Heart right ventricle (tissue), 16 donors: ENCODE results near the gene NATD1. TPM values are rescaled to one million over a fixed set of nuclear protein-coding genes. Genes with fewer than 3 reads are reported as not detected.

ENCODE experiments used
- ATAC-seq, 8 donors: fragments of 200-7000 bp; cut with Tn5 transposase; one replicate each; pipeline ENCODE4 v1.9.1; 2020; ENCODE audit warnings: mild to moderate bottlenecking in 8 of 8, moderate library complexity in 8 of 8, moderate number of reproducible peaks in 1 of 8
- DNase-seq, 2 donors: peaks; one replicate each; pipeline ENCODE4 v3.0.0-alpha.2; 2020
- H3K27ac ChIP-seq, 10 donors: fragments of 200-600 bp; sonication (generic) in 2 of 10; one replicate each; pipeline versions ENCODE4 v1.5.0 to v1.8.0; 2020 to 2022; ENCODE audit warnings: mild to moderate bottlenecking in 3 of 10
- H3K27me3 ChIP-seq, 7 donors: fragments of 200-600 bp; one replicate each; pipeline ENCODE4 v1.8.0; 2021 to 2022; ENCODE audit warnings: mild to moderate bottlenecking in 2 of 7
- H3K36me3 ChIP-seq, 9 donors: fragments of 200-600 bp; sonication (generic) in 1 of 9; one replicate each; pipeline versions ENCODE4 v1.5.0 to v1.8.0; 2020 to 2022; ENCODE audit warnings: mild to moderate bottlenecking in 2 of 9
- H3K4me1 ChIP-seq, 9 donors: fragments of 200-600 bp; sonication (generic) in 1 of 9; one replicate each; pipeline versions ENCODE4 v1.5.0 to v1.8.0; 2020 to 2022; ENCODE audit warnings: mild to moderate bottlenecking in 4 of 9
- H3K4me3 ChIP-seq, 10 donors: fragments of 200-600 bp; sonication (generic) in 2 of 10; one replicate each; pipeline versions ENCODE4 v1.5.0 to v1.8.0; 2020 to 2022; ENCODE audit warnings: mild to moderate bottlenecking in 7 of 10, moderate library complexity in 2 of 10
- H3K9me3 ChIP-seq, 11 donors: fragments of 200-600 bp in 10 of 11; sonication (generic) in 2 of 11; one replicate each; pipeline versions ENCODE4 v1.5.0 to v1.8.0; 2013 to 2022; ENCODE audit warnings: mild to moderate bottlenecking in 2 of 11, control low read depth in 1 of 11, moderate library complexity in 1 of 11
- WGBS, 2 donors: extraction: QIAGEN DNeasy Blood & Tissue Kit; methylation state at CpG; one replicate each; pipeline ENCODE4 v1.1.7; 2013; ENCODE audit warnings: inconsistent platforms in 1 of 2; 5-methylcytosine and 5-hydroxymethylcytosine counted together
- intact Hi-C, 10 donors: fragments of 100-400 bp; cut with DNase I; formaldehyde crosslinking; loops; one replicate each; pipeline versions ENCODE4 v1.11.1 to v1.14.2; 2022
- long read RNA-seq, 3 donors: library from polyadenylated mRNA; unstranded; transcript quantifications; one replicate each; pipeline ENCODE4 v2.0.0, GENCODE V29; 2020 to 2021
- polyA plus RNA-seq, 2 donors: library from polyadenylated mRNA; stranded (reverse); fragments of 200-250 nt; gene quantifications; one replicate each; pipeline ENCODE4 v1.2.3, GENCODE V29; 2013
- total RNA-seq, 10 donors: library from RNA; stranded (reverse); fragmentation: NEBNext Ultra II Directional in 3 of 10; extraction: Animal tissue kit (Norgen Biotek cat#: 25700) in 3 of 10; gene quantifications; one replicate each; pipeline versions ENCODE4 v1.2.1 to v1.2.4, GENCODE V29; 2021 to 2023
- TF ChIP-seq, protein P1 (sequence below), 9 donors: fragments of 200-600 bp; sonication (generic) in 2 of 9; IDR thresholded peaks; one replicate each; pipeline versions ENCODE4 v1.5.0 to v1.8.0; 2021 to 2022; ENCODE audit warnings: antibody characterized with exemption in 9 of 9, mild to moderate bottlenecking in 5 of 9, moderate library complexity in 1 of 9
- donor health status: Arrhythmogenic right ventricular cardiomyopathy.
- donor health status: ischemic (EF 13 %, LVEDD 7.1; RV severe dilation, severe dysfunction).
- donor health status: healthy with polysubstance abuse.
- donor health status: DM: no; HTN: yes; CAD: no.
- donor health status: DM: no; HTN: no; CAD: no.
- donor health status: ischemic (EF 25% LVEDD 6.9; RV normal size, moderate dysfunction).
- donor health status: ischemic (EF 25% LVEDD 5.7; RV mildly dilated, moderate dysfunction).
- donor health status: healthy.
- donor health status: DM: yes; HTN: yes; CAD: no.
- donor health status: Ischemic cardiomyopathy.
- donor health status: ischemic (EF 35%, LVEDD 5.7; RV mildly dilated, moderate dysfunction).
- donor health status: nonischemic (EF 11% LVEDD 7.7; RV severe dilation, severe dysfunction).
- donor health status: DM: yes; HTN: yes; CAD: no.
- donor health status: PGD.
- donor health status: ischemic (EF 29% LVEDD 5.4; RV normal size, mild dysfunction).
- donor health status: nonischemic (EF 23%, LVEDD 6.1; RV moderate dilation, normal function).

Gene NATD1, protein sequence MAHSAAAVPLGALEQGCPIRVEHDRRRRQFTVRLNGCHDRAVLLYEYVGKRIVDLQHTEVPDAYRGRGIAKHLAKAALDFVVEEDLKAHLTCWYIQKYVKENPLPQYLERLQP
- 10 to 100 TPM; 11.9 to 23.1 (median 19.6) TPM for total RNA-seq
- polyA plus RNA-seq = 1 to 10 TPM; 3.1 to 4.0 TPM
- long read RNA-seq, donor 1, full-length matches to known transcripts = 1 of 36 reads
- long read RNA-seq, donor 1, partial matches to known transcripts = 0 of 36 reads
- long read RNA-seq, donor 1, other reads (novel, unspliced or antisense) = 35 of 36 reads
- long read RNA-seq, donor 2, full-length matches to known transcripts = 1 of 36 reads
- long read RNA-seq, donor 2, partial matches to known transcripts = 35 of 36 reads
- long read RNA-seq, donor 2, other reads (novel, unspliced or antisense) = 0 of 36 reads
- long read RNA-seq, donor 3, full-length matches to known transcripts = 1 of 54 reads
- long read RNA-seq, donor 3, partial matches to known transcripts = 0 of 54 reads
- long read RNA-seq, donor 3, other reads (novel, unspliced or antisense) = 53 of 54 reads

DNA sequence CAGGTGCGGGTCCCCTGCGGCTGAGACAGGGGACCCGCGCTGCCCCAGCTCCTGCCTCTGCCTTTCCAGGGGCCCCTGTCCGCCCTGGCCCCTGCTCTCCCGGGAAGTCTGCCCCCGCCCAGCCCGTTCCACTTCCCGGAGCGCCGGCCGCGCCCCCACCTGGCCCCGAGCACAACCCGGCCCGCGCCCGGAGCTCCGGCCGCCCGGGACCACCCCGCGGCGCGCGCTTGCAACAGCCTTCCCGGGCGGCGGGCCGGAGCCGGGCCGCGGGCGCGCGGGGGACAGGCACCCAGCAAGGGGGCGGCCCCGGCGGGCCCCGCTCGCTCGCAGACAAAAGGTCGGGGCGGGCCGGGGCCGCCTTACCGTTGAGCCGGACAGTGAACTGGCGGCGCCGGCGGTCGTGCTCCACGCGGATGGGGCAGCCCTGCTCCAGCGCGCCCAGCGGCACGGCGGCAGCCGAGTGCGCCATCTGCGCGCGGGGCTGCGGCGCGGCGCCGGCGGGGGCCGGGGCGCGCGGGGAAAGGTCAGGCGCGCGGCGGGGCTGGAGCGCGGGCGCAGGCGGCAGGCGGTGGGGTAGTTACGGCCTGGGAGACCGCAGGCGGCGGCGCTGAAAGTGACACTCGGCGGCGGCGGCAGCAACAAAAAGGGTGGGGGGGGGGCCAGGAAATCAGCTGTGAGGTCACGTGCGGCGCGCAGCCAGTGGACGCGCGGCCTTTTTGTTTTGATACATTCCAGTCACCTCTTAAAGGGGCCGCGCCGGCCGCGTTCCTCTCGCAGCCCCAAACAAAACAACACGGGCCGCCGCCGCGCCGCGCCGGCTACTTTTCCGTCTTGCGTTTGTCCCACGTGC is at the start of gene NATD1:
TSS of gene NATD1 (minus strand) at position 615 of the 850 bp plus-strand sequence. CDS start at position 469, 146 bp downstream.
- intact Hi-C loops = loop anchor here in 2 of 10 donors (2.0 to 10.0 kb wide), 3 partner anchors 38 to 208 kb away; partner anchors contain the start of genes TMEM11 (in 2 of the 2) and USP22 (in 1 of the 2)
- Histone ChIP-seq H3K27me3 (no peaks in the 10 kb centered on the region), H3K4me1 (peaks cover 0 to 54% (median 37%) of the 10 kb centered on the region in 9 donors), H3K27ac (peak within 1 kb of the TSS; percentile 68 to 88 (median 78)), H3K36me3 (no peaks in the 10 kb centered on the region), H3K4me3 (peak within 1 kb of the TSS; percentile 49 to 82 (median 64)), H3K9me3 (no peaks in the 10 kb centered on the region)
- 1% methylated on average over 101 to 117 of the region's 117 CpGs for WGBS, 2 donors
- ATAC-seq (peak; percentile 64 to 90 (median 84)), DNase-seq (peak; percentile 86 to 90)
- TF ChIP-seq, protein P1, sequence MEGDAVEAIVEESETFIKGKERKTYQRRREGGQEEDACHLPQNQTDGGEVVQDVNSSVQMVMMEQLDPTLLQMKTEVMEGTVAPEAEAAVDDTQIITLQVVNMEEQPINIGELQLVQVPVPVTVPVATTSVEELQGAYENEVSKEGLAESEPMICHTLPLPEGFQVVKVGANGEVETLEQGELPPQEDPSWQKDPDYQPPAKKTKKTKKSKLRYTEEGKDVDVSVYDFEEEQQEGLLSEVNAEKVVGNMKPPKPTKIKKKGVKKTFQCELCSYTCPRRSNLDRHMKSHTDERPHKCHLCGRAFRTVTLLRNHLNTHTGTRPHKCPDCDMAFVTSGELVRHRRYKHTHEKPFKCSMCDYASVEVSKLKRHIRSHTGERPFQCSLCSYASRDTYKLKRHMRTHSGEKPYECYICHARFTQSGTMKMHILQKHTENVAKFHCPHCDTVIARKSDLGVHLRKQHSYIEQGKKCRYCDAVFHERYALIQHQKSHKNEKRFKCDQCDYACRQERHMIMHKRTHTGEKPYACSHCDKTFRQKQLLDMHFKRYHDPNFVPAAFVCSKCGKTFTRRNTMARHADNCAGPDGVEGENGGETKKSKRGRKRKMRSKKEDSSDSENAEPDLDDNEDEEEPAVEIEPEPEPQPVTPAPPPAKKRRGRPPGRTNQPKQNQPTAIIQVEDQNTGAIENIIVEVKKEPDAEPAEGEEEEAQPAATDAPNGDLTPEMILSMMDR (IDR thresholded peaks at IDR 0.05) = no peak

DNA sequence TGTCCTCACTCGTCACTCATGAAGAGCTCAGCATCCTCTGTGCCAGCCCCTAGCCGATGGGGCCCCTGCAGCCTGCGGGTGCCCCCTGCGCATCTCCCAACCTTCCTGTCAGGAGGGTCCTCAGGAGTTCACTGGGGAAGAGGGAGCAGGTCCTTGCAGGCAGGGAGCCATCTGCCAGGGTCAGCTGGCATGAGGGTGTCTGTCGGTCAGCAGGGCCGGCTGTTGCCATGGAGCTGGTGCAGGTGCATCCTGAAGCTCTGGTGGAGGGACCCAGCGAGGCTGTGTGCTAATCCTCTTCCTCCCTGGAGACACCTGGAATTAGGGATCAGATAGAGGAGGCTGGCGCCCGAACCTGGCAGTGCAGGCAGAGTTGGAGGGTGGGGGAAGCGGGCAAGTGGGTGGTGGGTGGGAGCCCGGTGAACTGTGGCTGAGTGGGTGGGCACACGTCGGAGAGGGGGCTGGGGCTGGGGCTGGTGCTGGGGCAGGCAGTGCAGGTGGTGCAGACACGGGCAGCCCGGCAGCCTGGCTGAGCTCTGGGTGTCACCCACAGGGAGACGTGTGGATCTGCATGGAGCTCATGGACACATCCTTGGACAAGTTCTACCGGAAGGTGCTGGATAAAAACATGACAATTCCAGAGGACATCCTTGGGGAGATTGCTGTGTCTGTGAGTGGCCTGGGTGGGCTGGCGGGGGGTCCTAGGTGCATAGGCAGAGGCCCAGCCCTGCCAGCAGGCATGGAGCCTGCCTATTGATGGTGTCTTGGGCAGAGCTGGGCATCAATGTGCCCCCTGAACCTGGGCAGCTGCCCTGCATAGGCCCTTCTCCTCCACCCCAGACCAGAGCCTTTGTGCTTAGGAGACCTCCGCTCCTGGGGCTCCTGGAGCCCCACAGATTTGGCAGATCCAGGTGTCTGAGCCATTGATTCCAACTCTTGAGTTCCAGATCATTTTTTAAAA is 48.7 kb upstream of the NATD1 start:
- DNase-seq = no peak
- H3K4me1 ChIP-seq = peaks cover 3 to 21% (median 9%) of the 10 kb centered on the region in 9 donors
- no peak overlapping the region for H3K4me3 ChIP-seq
- 68 to 76% methylated on average over 19 of the region's 19 CpGs for WGBS, 2 donors
- peaks cover 6 to 89% (median 45%) of the 10 kb centered on the region in 9 donors for H3K36me3 ChIP-seq
- H3K9me3 ChIP-seq = no peaks in the 10 kb centered on the region
- TF ChIP-seq, protein P1 (IDR thresholded peaks at IDR 0.05) = no peak
- H3K27me3 ChIP-seq = no peaks in the 10 kb centered on the region
- intact Hi-C loops = no loop called here
- H3K27ac ChIP-seq = no peak overlapping the region
- peak in 1 of 8 donors; percentile 8 for ATAC-seq

DNA sequence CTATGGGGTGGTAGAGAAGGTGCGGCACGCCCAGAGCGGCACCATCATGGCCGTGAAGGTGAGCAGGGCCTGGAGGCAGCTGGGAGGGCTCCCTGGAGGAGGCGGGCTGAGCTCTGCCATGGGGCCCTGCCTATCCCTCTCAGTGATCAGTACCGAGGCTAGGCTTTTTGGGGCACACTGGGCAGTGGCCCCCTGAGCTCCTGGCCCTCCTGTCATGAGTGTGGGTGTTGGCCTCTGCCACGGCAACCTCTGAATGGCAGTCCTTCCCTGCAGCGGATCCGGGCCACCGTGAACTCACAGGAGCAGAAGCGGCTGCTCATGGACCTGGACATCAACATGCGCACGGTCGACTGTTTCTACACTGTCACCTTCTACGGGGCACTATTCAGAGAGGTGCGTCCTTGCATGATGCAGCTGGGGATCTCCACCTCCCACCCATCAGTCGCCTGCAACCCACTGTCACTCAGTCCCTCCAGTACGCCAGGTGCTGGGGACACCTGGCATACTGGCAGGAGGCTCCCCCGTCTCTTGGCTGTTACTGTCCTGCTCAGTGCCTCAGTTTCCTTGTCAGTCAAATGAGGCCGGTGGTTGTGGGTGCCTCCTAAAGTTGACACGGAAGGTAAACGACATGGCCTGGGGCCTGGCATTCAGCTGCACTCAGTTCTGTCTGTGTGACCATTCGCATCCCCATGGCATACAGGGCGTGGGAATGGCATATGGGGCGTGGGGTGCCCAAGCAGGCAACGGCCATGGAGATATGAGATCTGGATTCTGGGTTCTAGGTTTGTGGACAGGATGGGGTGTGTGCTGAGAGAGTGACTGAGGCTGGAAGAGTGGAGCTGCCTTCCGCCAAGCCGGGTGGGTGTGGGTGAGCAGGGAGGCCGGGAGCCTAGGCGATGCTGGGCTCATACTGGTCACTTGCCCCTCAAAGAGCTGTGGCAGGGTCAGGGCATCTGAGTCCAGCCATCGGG is 47.7 kb upstream of the NATD1 start:
- no peaks in the 10 kb centered on the region for H3K27me3 ChIP-seq
- no peak overlapping the region for H3K27ac ChIP-seq
- H3K9me3 ChIP-seq = no peaks in the 10 kb centered on the region
- peaks cover 6 to 80% (median 45%) of the 10 kb centered on the region in 9 donors for H3K36me3 ChIP-seq
- intact Hi-C loops = no loop called here
- no peak for DNase-seq
- 70 to 72% methylated on average over 31 of the region's 31 CpGs for WGBS, 2 donors
- peaks cover 6 to 31% (median 19%) of the 10 kb centered on the region in 9 donors for H3K4me1 ChIP-seq
- ATAC-seq = no peak
- no peak overlapping the region for H3K4me3 ChIP-seq
- TF ChIP-seq, protein P1 (IDR thresholded peaks at IDR 0.05) = no peak
